ENCODE results near the gene CACNA1I.

The CACNA1I gene

GRCh38 chr22:39600491-39601179 is 30.1 kb downstream of the CACNA1I start:
- no peak for DNase-seq

- DNase-seq: no peak
These were observed 30.6 kb downstream of the CACNA1I start for GRCh38 chr22:39601180-39601535.

- DNase-seq: no peak
These were observed 32.8 kb downstream of the CACNA1I start for GRCh38 chr22:39603345-39603744.

GRCh38 chr22:39610246-39610645 is 39.7 kb downstream of the CACNA1I start:
- DNase-seq: no peak

GRCh38 chr22:39610766-39611165 is 40.2 kb downstream of the CACNA1I start:
- DNase-seq: no peak

GRCh38 chr22:39611360-39611759 is 40.8 kb downstream of the CACNA1I start:
- no peak for DNase-seq

- DNase-seq: no peak
These were observed 42.4 kb downstream of the CACNA1I start for GRCh38 chr22:39612811-39613548.

- no peak for DNase-seq
These were observed 43.0 kb downstream of the CACNA1I start for GRCh38 chr22:39613549-39613921.

GRCh38 chr22:39614442-39614841 is 43.9 kb downstream of the CACNA1I start:
- DNase-seq: no peak

GRCh38 chr22:39616051-39616450 is 45.5 kb downstream of the CACNA1I start:
- no peak for DNase-seq

- DNase-seq: no peak
These were observed 46.2 kb downstream of the CACNA1I start for GRCh38 chr22:39616781-39617180.

- no peak for DNase-seq
These were observed 46.8 kb downstream of the CACNA1I start for GRCh38 chr22:39617342-39617741.

GRCh38 chr22:39617970-39618757 is 47.6 kb downstream of the CACNA1I start:
- DNase-seq: no peak

GRCh38 chr22:39618996-39619530 is 48.5 kb downstream of the CACNA1I start:
- DNase-seq: no peak

- DNase-seq: no peak
These were observed 50.6 kb downstream of the CACNA1I start for GRCh38 chr22:39620924-39621690.

GRCh38 chr22:39621826-39622225 is 51.3 kb downstream of the CACNA1I start:
- DNase-seq: no peak

GRCh38 chr22:39622881-39623367 is 52.4 kb downstream of the CACNA1I start:
- DNase-seq: no peak

- no peak for DNase-seq
These were observed 53.3 kb downstream of the CACNA1I start for GRCh38 chr22:39623603-39624500.

GRCh38 chr22:39624501-39624821 is 53.9 kb downstream of the CACNA1I start:
- no peak for DNase-seq

GRCh38 chr22:39625569-39626537 is 55.3 kb downstream of the CACNA1I start:
- DNase-seq: no peak
